Caco-2 (cell line): ENCODE data around the gene CELF5. TPM values are rescaled to one million over a fixed set of nuclear protein-coding genes. Genes with fewer than 3 reads are reported as not detected.

ENCODE experiments used
- BruUV-seq: library from RNA; stranded (reverse); fragments of 400-500 nt; replicated peaks from 2 replicates; lab custom pipeline; 2021; lab: Mats Ljungman, UMichigan
- CTCF ChIA-PET: fragments of 300-600 bp; sonication (Branson Sonifier 250); formaldehyde crosslinking; loops from one replicate; lab custom pipeline; 2022; ENCODE audit warnings: antibody characterized with exemption; lab: Charles Lee
- POLR2A ChIA-PET: fragments of 300-600 bp; sonication (Branson Sonifier 250); formaldehyde crosslinking; loops from one replicate; lab custom pipeline; 2022; ENCODE audit warnings: antibody characterized with exemption; lab: Charles Lee
- DNase-seq, 2 experiments: peaks; one replicate each; pipeline versions ENCODE4 v3.0.0 to v3.0.0-alpha.2; 2020 to 2022
- H3K27me3 ChIP-seq: replicated peaks from 2 replicates; pipeline ENCODE4 v1.6.0; 2011; ENCODE audit warnings: low read length; ENCODE audit not compliant: control insufficient read depth, insufficient read depth
- H3K36me3 ChIP-seq: 2 replicates; pipeline ENCODE4 v1.5.1; 2011; ENCODE audit warnings: low read length; ENCODE audit not compliant: control insufficient read depth, insufficient read depth
- H3K4me1 ChIP-seq: fragments of 250-450 bp; sonication (Bioruptor Pico); 2 replicates; pipeline ENCODE4 v1.5.1; 2020; ENCODE audit warnings: mild to moderate bottlenecking
- H3K4me3 ChIP-seq: 2 replicates; pipeline ENCODE4 v1.5.1; 2011; ENCODE audit warnings: low read depth, mild to moderate bottlenecking, control low read depth, low read length
- H3K9me3 ChIP-seq: fragments of 250-450 bp; sonication (Bioruptor Pico); 2 replicates; pipeline ENCODE4 v1.5.1; 2020; ENCODE audit warnings: mild to moderate bottlenecking, moderate library complexity
- H3K27ac Mint-ChIP-seq: one replicate; pipeline ENCODE4 v1.8.0; 2022; ENCODE audit warnings: mixed read lengths; ENCODE audit not compliant: unreplicated experiment
- H3K27me3 Mint-ChIP-seq: one replicate; pipeline ENCODE4 v1.8.0; 2022; ENCODE audit warnings: mixed read lengths; ENCODE audit not compliant: insufficient read depth, unreplicated experiment
- H3K36me3 Mint-ChIP-seq: one replicate; pipeline ENCODE4 v1.8.0; 2022; ENCODE audit warnings: mild to moderate bottlenecking, mixed read lengths; ENCODE audit not compliant: insufficient read depth, unreplicated experiment
- H3K4me1 Mint-ChIP-seq: one replicate; pipeline ENCODE4 v1.8.0; 2022; ENCODE audit warnings: low read depth, mixed read lengths; ENCODE audit not compliant: unreplicated experiment
- H3K4me3 Mint-ChIP-seq: one replicate; pipeline ENCODE4 v1.8.0; 2022; ENCODE audit warnings: mild to moderate bottlenecking, moderate library complexity, mixed read lengths; ENCODE audit not compliant: unreplicated experiment
- H3K9me3 Mint-ChIP-seq: one replicate; pipeline ENCODE4 v1.8.0; 2022; ENCODE audit warnings: mixed read lengths; ENCODE audit not compliant: unreplicated experiment
- CTCF ChIP-seq, 2 experiments: fragments of 200-600 bp in 1 of 2; IDR thresholded peaks; 1 replicate in 1 of 2; 2 replicates in 1 of 2; pipeline versions ENCODE4 v1.5.1 to v1.8.0; 2011 to 2022; ENCODE audit warnings: antibody characterized with exemption in 1 of 2, control low read depth in 1 of 2, inconsistent platforms in 1 of 2, low read depth in 1 of 2, low read length in 1 of 2, mild to moderate bottlenecking in 1 of 2, moderate library complexity in 1 of 2; ENCODE audit not compliant: insufficient read depth in 1 of 2, severe bottlenecking in 1 of 2, unreplicated experiment in 1 of 2
- intact Hi-C: fragments of 100-400 bp; cut with micrococcal nuclease; formaldehyde crosslinking; loops from one replicate; pipeline ENCODE4 v1.10.0; 2022; ENCODE audit not compliant: unreplicated experiment
- total RNA-seq: library from RNA; stranded (reverse); gene quantifications from 2 replicates; pipeline ENCODE4 v1.2.3, GENCODE V29; 2022

Gene CELF5
- total RNA-seq, 1 experiment from 2014 or later = 0.07 TPM

DNA sequence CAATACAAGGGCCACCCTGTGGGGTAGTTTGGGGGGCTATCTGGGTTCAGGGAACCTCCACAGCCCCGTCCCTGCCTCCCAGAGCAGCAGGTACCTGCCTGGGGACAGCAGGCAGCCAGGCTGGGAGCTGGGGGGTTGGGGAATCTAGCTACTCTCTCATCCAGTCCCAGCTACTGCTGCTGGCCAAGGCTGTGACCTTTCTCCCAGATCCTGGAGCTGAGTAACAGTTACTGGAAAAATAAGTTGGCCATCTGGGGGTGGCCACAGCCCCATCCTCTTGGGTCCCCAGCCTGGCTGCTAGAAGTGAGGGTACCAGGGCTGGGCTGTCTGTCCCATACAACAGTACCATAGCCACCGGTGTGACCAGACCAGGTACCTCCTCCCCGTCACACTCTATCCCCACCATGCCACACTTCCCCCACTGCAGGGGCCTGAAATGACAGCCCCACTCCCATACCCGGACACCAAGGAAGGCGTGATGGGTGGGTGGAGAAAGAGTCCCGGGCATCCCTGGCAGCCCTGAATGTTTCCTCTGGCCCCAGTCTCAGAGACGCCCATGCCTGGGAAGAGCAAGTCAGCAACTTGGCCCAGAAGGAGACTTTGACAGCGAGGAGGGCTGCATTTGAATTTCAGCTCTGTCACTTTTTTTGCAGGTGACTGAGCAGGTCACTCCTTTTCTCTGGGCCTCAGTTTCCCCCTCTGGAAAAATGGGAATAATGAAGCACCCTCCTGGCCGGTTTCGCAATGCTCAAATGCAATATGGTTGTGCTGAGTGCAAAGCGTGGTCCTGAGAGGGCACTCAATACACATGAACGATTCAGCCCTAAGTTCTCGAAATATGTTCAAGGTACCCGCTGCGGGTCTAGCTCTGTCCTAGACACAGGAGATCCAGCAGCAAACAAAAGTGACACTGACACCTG, 111.2 kb downstream of the CELF5 start:
- no peak for TF ChIP-seq CTCF (IDR thresholded peaks at IDR 0.05; ENCODE audit: insufficient read depth in 1 of 2, low read depth in 1 of 2, low read length in 1 of 2, severe bottlenecking in 1 of 2, unreplicated experiment in 1 of 2)
- H3K27me3 ChIP-seq = no peaks in the 10 kb centered on the region
- POLR2A ChIA-PET = no interaction called here
- DNase-seq = no peak
- no peaks in the 10 kb centered on the region for H3K36me3 Mint-ChIP-seq
- CTCF ChIA-PET = interaction anchor here (0.5 kb wide), 1 partner anchor 93 kb away, joined by 3 read pairs; no protein-coding TSS in a partner anchor
- peaks cover 13% of the 10 kb centered on the region for H3K27me3 Mint-ChIP-seq
- H3K4me1 Mint-ChIP-seq = no peaks in the 10 kb centered on the region
- H3K4me3 Mint-ChIP-seq = no peak overlapping the region
- H3K27ac Mint-ChIP-seq = no peak overlapping the region
- H3K4me3 ChIP-seq = no peak overlapping the region
- H3K9me3 ChIP-seq = no peaks in the 10 kb centered on the region
- BruUV-seq = no TSS peak
- H3K4me1 ChIP-seq = no peaks in the 10 kb centered on the region
- H3K9me3 Mint-ChIP-seq = no peaks in the 10 kb centered on the region
- no peaks in the 10 kb centered on the region for H3K36me3 ChIP-seq
- intact Hi-C loops = no loop called here

- intact Hi-C loops = no loop called here
- H3K36me3 ChIP-seq = no peaks in the 10 kb centered on the region
- no peak for TF ChIP-seq CTCF (IDR thresholded peaks at IDR 0.05; ENCODE audit: insufficient read depth in 1 of 2, low read depth in 1 of 2, low read length in 1 of 2, severe bottlenecking in 1 of 2, unreplicated experiment in 1 of 2)
- no peaks in the 10 kb centered on the region for H3K9me3 Mint-ChIP-seq
- CTCF ChIA-PET = no interaction called here
- H3K4me3 ChIP-seq = no peak overlapping the region
- no peak overlapping the region for H3K4me3 Mint-ChIP-seq
- no peaks in the 10 kb centered on the region for H3K27me3 ChIP-seq
- H3K27me3 Mint-ChIP-seq = peaks cover 13% of the 10 kb centered on the region
- no peaks in the 10 kb centered on the region for H3K9me3 ChIP-seq
- no peaks in the 10 kb centered on the region for H3K36me3 Mint-ChIP-seq
- no peaks in the 10 kb centered on the region for H3K4me1 ChIP-seq
- H3K27ac Mint-ChIP-seq = no peak overlapping the region
- POLR2A ChIA-PET = no interaction called here
- BruUV-seq = no TSS peak
- no peaks in the 10 kb centered on the region for H3K4me1 Mint-ChIP-seq
- no peak for DNase-seq
Measured at GRCh38 chr19:3336351-3336679, 111.9 kb downstream of the CELF5 start.

DNA sequence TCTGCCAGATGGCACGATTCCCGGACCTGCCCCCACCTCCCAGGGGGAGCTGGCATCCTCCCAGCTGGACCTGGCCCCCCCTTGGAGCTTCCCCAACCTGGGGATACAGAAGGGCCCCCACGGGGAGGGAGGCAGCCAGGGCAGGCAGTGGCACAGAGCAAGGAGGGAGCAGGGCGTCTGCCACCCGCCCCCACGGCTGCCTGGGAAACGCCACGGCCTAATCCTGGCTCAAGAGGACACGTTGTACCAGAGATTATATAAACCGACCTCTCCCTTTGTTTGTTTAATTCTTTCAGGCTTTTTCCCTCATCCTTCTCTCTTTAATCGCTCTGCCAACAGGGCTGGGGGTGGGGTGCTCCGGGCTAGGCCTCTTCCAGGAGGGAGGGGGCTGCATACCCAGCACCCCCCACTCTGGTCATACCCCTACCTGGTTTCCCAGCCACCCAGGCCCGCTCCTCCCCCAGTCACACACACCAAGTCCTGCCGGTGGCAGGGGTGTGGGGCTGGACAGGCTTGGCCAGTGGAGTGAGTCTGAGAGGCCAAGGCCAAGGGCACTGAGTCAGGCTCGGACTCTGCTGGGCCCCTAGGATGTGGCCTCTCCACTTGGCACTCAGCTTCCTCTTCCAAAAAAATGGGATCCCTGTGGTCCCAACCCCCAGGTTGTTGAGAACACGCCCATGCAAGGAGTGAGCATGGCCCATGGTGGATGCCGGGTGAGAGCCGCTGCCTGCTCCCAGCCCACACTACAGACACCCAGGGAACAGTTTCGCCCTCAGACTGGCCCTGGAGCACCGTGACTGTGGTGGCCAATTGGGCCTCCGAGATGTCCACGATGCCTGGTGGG, 112.4 kb downstream of the CELF5 start:
- Mint-ChIP-seq H3K27me3 (peaks cover 13% of the 10 kb centered on the region), H3K4me1 (no peaks in the 10 kb centered on the region), H3K27ac (no peak overlapping the region), H3K9me3 (no peaks in the 10 kb centered on the region), H3K36me3 (no peaks in the 10 kb centered on the region), H3K4me3 (no peak overlapping the region)
- no peaks in the 10 kb centered on the region for H3K9me3 ChIP-seq
- ChIA-PET POLR2A (no interaction called here), CTCF (no interaction called here)
- DNase-seq = no peak
- H3K4me1 ChIP-seq = no peaks in the 10 kb centered on the region
- no peaks in the 10 kb centered on the region for H3K27me3 ChIP-seq
- no peak for TF ChIP-seq CTCF (IDR thresholded peaks at IDR 0.05; ENCODE audit: insufficient read depth in 1 of 2, low read depth in 1 of 2, low read length in 1 of 2, severe bottlenecking in 1 of 2, unreplicated experiment in 1 of 2)
- BruUV-seq = no TSS peak
- H3K4me3 ChIP-seq = no peak overlapping the region
- intact Hi-C loops = no loop called here
- H3K36me3 ChIP-seq = no peaks in the 10 kb centered on the region
